Transverse colon (tissue), 4 donors: ENCODE data around the gene METTL17.

Experiments used
- CTCF ChIP-seq, 5 experiments: fragments of 200-600 bp in 3 of 5; fragments of 450-650 bp in 2 of 5; sonication (generic) in 3 of 5; IDR thresholded peaks; 1 replicate in 2 of 5; 2 replicates in 3 of 5; pipeline ENCODE4 v1.5.1; 2016 to 2017; ENCODE audit warnings: antibody characterized with exemption in 5 of 5, inconsistent platforms in 3 of 5, mild to moderate bottlenecking in 2 of 5, moderate library complexity in 1 of 5
- EP300 ChIP-seq: sonication (generic); formaldehyde crosslinking; IDR thresholded peaks from one replicate; pipeline ENCODE4 v1.6.1; 2017; ENCODE audit warnings: antibody characterized with exemption, low read depth
- POLR2A ChIP-seq: fragments of 450-650 bp; IDR thresholded peaks from one replicate; pipeline ENCODE4 v1.6.1; 2016; ENCODE audit warnings: antibody characterized with exemption, mild to moderate bottlenecking, moderate library complexity
- POLR2AphosphoS5 ChIP-seq, 3 donors: sonication (generic); formaldehyde crosslinking; IDR thresholded peaks; one replicate each; pipeline ENCODE4 v1.6.1; 2016; ENCODE audit warnings: antibody characterized with exemption in 3 of 3

GRCh38 chr14:21026988-21027315 is 37.2 kb downstream of the METTL17 start:
- TF ChIP-seq CTCF (IDR thresholded peaks at IDR 0.05) (no peak), POLR2A (no peak), POLR2AphosphoS5 (IDR thresholded peaks at IDR 0.05) (no peak), EP300 (no peak)
